Measurements from ENCODE around the gene HIVEP1.
"Not testable (repeated sequence)": the region's sequence is repeated elsewhere in the genome, so short reads cannot be mapped to it uniquely, and the experiment has no call there.

The HIVEP1 gene

GRCh38 chr6:12169377-12169776 is 157.3 kb downstream of the HIVEP1 start:
- H3K27ac ChIP-seq (ENCODE audit: low read depth, low read length) = no peak overlapping the region
- H3K36me3 ChIP-seq (ENCODE audit: insufficient read depth, low read length) = no peaks in the 10 kb centered on the region
- H3K27me3 ChIP-seq (ENCODE audit: insufficient read depth, low read length) = no peaks in the 10 kb centered on the region
- H2AFZ ChIP-seq (ENCODE audit: low read length, unreplicated experiment) = no peak overlapping the region
- H3K79me2 ChIP-seq (ENCODE audit: control insufficient read depth, insufficient read depth, low read length, unreplicated experiment) = no peaks in the 10 kb centered on the region
- no peak overlapping the region for H3K4me3 ChIP-seq (ENCODE audit: low read depth, low read length)
- H3K4me1 ChIP-seq (ENCODE audit: control insufficient read depth, insufficient read depth, low read length, unreplicated experiment) = peaks cover 3% of the 10 kb centered on the region

- Histone ChIP-seq H3K4me3 (ENCODE audit: low read depth, low read length) (no peak overlapping the region), H3K36me3 (ENCODE audit: insufficient read depth, low read length) (no peaks in the 10 kb centered on the region), H3K27me3 (ENCODE audit: insufficient read depth, low read length) (no peaks in the 10 kb centered on the region), H2AFZ (ENCODE audit: low read length, unreplicated experiment) (no peak overlapping the region), H3K27ac (ENCODE audit: low read depth, low read length) (no peak overlapping the region), H3K4me1 (ENCODE audit: control insufficient read depth, insufficient read depth, low read length, unreplicated experiment) (peaks cover 5% of the 10 kb centered on the region), H3K79me2 (ENCODE audit: control insufficient read depth, insufficient read depth, low read length, unreplicated experiment) (no peaks in the 10 kb centered on the region)
Observed at GRCh38 chr6:12170351-12171092, 158.4 kb downstream of the HIVEP1 start.

DNA sequence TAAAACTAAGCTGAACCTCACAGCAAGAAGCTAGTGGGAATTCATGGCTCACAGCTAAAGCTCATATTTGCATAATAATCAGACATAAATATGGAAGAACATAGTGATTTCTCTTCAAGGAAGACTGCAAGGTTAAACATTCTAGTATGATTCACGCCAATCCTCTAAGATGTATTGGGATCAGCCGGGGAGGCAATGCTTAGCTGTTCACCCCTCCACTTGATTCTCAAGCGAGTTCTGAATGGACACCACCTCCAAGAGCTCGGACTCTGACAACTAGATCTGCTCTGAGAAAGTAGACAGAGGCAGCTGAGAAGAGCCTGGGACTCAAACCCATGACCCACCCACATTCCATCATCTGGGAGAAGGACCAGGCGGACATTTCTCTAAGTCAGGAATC is 159.6 kb downstream of the HIVEP1 start:
- Histone ChIP-seq H3K27me3 (ENCODE audit: insufficient read depth, low read length) (no peaks in the 10 kb centered on the region), H3K36me3 (ENCODE audit: insufficient read depth, low read length) (no peaks in the 10 kb centered on the region), H3K27ac (ENCODE audit: low read depth, low read length) (no peak overlapping the region), H3K79me2 (ENCODE audit: control insufficient read depth, insufficient read depth, low read length, unreplicated experiment) (no peaks in the 10 kb centered on the region), H2AFZ (ENCODE audit: low read length, unreplicated experiment) (no peak overlapping the region), H3K4me1 (ENCODE audit: control insufficient read depth, insufficient read depth, low read length, unreplicated experiment) (peaks cover 5% of the 10 kb centered on the region), H3K4me3 (ENCODE audit: low read depth, low read length) (no peak overlapping the region)

DNA sequence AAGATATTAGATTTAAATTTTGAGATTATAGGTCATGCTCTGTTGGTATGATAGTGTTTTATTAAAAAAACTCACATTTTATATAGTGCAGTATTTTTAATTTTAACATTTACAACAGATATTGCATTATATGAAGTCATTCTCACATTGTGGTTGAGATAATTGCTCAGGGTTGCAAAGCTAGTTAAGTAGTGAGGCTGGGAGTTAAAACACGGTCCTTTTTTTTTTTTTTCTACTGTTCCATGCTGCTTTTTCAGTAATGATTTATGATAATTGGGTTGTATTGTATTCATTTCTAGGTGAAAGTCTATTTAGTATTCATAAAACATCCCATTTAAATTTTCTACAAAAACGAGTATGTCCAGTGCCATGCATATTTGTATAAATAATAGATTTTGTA is 160.5 kb downstream of the HIVEP1 start:
- H2AFZ ChIP-seq (ENCODE audit: low read length, unreplicated experiment) = no peak overlapping the region
- no peaks in the 10 kb centered on the region for H3K36me3 ChIP-seq (ENCODE audit: insufficient read depth, low read length)
- H3K4me1 ChIP-seq (ENCODE audit: control insufficient read depth, insufficient read depth, low read length, unreplicated experiment) = peaks cover 5% of the 10 kb centered on the region
- no peak overlapping the region for H3K4me3 ChIP-seq (ENCODE audit: low read depth, low read length)
- no peaks in the 10 kb centered on the region for H3K79me2 ChIP-seq (ENCODE audit: control insufficient read depth, insufficient read depth, low read length, unreplicated experiment)
- H3K27me3 ChIP-seq (ENCODE audit: insufficient read depth, low read length) = no peaks in the 10 kb centered on the region
- no peak overlapping the region for H3K27ac ChIP-seq (ENCODE audit: low read depth, low read length)

DNA sequence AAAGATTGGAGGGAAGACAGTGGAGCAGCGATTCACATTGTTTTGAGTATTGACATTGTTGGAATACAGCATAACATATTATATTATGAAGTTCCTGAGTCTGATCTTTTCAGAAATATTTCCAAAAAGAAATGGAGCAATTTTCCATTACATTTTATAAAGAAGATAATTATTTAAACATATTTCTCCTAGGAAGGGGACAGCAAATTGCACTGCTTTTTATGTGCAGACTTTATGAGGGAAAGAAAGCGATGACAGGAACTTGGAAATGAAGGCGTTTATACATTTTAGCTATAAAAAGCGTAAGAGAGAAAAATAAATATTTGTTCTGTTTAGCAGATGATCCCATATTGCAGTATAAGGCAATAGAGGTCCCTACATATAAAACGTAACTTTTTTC is 161.1 kb downstream of the HIVEP1 start:
- Histone ChIP-seq H3K27ac (ENCODE audit: low read depth, low read length) (no peak overlapping the region), H3K4me1 (ENCODE audit: control insufficient read depth, insufficient read depth, low read length, unreplicated experiment) (peaks cover 5% of the 10 kb centered on the region), H2AFZ (ENCODE audit: low read length, unreplicated experiment) (no peak overlapping the region), H3K79me2 (ENCODE audit: control insufficient read depth, insufficient read depth, low read length, unreplicated experiment) (no peaks in the 10 kb centered on the region), H3K27me3 (ENCODE audit: insufficient read depth, low read length) (no peaks in the 10 kb centered on the region), H3K4me3 (ENCODE audit: low read depth, low read length) (no peak overlapping the region), H3K36me3 (ENCODE audit: insufficient read depth, low read length) (no peaks in the 10 kb centered on the region)

GRCh38 chr6:12173661-12174060 is 161.5 kb downstream of the HIVEP1 start:
- H3K4me1 ChIP-seq (ENCODE audit: control insufficient read depth, insufficient read depth, low read length, unreplicated experiment) = peaks cover 5% of the 10 kb centered on the region
- H3K79me2 ChIP-seq (ENCODE audit: control insufficient read depth, insufficient read depth, low read length, unreplicated experiment) = no peaks in the 10 kb centered on the region
- H3K27me3 ChIP-seq (ENCODE audit: insufficient read depth, low read length) = no peaks in the 10 kb centered on the region
- no peak overlapping the region for H3K27ac ChIP-seq (ENCODE audit: low read depth, low read length)
- no peak overlapping the region for H3K4me3 ChIP-seq (ENCODE audit: low read depth, low read length)
- no peak overlapping the region for H2AFZ ChIP-seq (ENCODE audit: low read length, unreplicated experiment)
- H3K36me3 ChIP-seq (ENCODE audit: insufficient read depth, low read length) = no peaks in the 10 kb centered on the region

DNA sequence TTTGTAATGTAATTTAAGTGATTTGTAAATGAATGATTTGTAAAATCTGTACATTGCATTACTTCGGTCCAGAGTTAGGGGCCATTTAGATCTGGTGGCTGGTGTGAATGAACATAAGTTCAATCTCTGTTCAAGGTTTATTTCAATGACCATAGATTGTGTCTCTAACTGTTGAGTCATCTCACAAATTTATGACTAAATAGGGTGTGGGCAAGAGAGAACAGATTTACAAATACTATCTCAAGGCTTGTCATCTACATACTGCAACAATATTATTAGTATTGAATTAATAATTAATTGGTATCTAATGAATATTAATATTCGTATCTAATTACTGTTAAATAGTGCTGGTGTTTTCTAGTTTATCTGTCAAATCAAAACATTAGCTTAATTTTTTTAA is 162.8 kb downstream of the HIVEP1 start:
- no peak overlapping the region for H3K4me3 ChIP-seq (ENCODE audit: low read depth, low read length)
- peaks cover 5% of the 10 kb centered on the region for H3K4me1 ChIP-seq (ENCODE audit: control insufficient read depth, insufficient read depth, low read length, unreplicated experiment)
- H3K79me2 ChIP-seq (ENCODE audit: control insufficient read depth, insufficient read depth, low read length, unreplicated experiment) = no peaks in the 10 kb centered on the region
- no peaks in the 10 kb centered on the region for H3K27me3 ChIP-seq (ENCODE audit: insufficient read depth, low read length)
- H2AFZ ChIP-seq (ENCODE audit: low read length, unreplicated experiment) = no peak overlapping the region
- H3K36me3 ChIP-seq (ENCODE audit: insufficient read depth, low read length) = no peaks in the 10 kb centered on the region
- no peak overlapping the region for H3K27ac ChIP-seq (ENCODE audit: low read depth, low read length)

GRCh38 chr6:12175626-12176025 is 163.5 kb downstream of the HIVEP1 start:
- no peak overlapping the region for H3K4me3 ChIP-seq (ENCODE audit: low read depth, low read length)
- no peaks in the 10 kb centered on the region for H3K36me3 ChIP-seq (ENCODE audit: insufficient read depth, low read length)
- no peak overlapping the region for H3K27ac ChIP-seq (ENCODE audit: low read depth, low read length)
- H3K27me3 ChIP-seq (ENCODE audit: insufficient read depth, low read length) = no peaks in the 10 kb centered on the region
- H3K79me2 ChIP-seq (ENCODE audit: control insufficient read depth, insufficient read depth, low read length, unreplicated experiment) = no peaks in the 10 kb centered on the region
- H2AFZ ChIP-seq (ENCODE audit: low read length, unreplicated experiment) = no peak overlapping the region
- peaks cover 5% of the 10 kb centered on the region for H3K4me1 ChIP-seq (ENCODE audit: control insufficient read depth, insufficient read depth, low read length, unreplicated experiment)

DNA sequence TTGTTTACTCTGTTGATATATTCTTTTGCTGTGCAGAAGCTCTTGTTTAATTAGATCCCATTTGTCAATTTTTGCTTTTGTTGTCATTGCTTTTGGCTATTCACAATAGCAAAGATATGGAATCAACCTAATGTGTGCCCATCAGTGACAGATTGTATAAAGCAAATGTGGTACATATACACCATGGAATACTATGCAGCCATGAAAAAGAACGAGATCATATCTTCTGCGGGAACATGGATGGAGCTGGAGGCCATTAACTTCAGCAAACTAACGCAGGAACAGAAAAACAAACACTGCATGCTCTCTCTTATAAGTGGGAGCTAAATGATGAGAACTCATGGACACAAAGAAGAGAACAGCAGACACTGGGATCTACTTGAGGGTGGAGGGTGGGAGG is 164.7 kb downstream of the HIVEP1 start:
- H3K36me3 ChIP-seq (ENCODE audit: insufficient read depth, low read length); H3K27me3 ChIP-seq (ENCODE audit: insufficient read depth, low read length); H2AFZ ChIP-seq (ENCODE audit: low read length, unreplicated experiment); H3K4me3 ChIP-seq (ENCODE audit: low read depth, low read length); H3K79me2 ChIP-seq (ENCODE audit: control insufficient read depth, insufficient read depth, low read length, unreplicated experiment); H3K27ac ChIP-seq (ENCODE audit: low read depth, low read length); H3K4me1 ChIP-seq (ENCODE audit: control insufficient read depth, insufficient read depth, low read length, unreplicated experiment): not testable (repeated sequence)

- no peak overlapping the region for H2AFZ ChIP-seq (ENCODE audit: low read length, unreplicated experiment)
- no peaks in the 10 kb centered on the region for H3K36me3 ChIP-seq (ENCODE audit: insufficient read depth, low read length)
- H3K4me1 ChIP-seq (ENCODE audit: control insufficient read depth, insufficient read depth, low read length, unreplicated experiment) = peaks cover 5% of the 10 kb centered on the region
- no peak overlapping the region for H3K4me3 ChIP-seq (ENCODE audit: low read depth, low read length)
- no peaks in the 10 kb centered on the region for H3K79me2 ChIP-seq (ENCODE audit: control insufficient read depth, insufficient read depth, low read length, unreplicated experiment)
- no peaks in the 10 kb centered on the region for H3K27me3 ChIP-seq (ENCODE audit: insufficient read depth, low read length)
- H3K27ac ChIP-seq (ENCODE audit: low read depth, low read length) = no peak overlapping the region
Observed at GRCh38 chr6:12178521-12178920, 166.4 kb downstream of the HIVEP1 start.

DNA sequence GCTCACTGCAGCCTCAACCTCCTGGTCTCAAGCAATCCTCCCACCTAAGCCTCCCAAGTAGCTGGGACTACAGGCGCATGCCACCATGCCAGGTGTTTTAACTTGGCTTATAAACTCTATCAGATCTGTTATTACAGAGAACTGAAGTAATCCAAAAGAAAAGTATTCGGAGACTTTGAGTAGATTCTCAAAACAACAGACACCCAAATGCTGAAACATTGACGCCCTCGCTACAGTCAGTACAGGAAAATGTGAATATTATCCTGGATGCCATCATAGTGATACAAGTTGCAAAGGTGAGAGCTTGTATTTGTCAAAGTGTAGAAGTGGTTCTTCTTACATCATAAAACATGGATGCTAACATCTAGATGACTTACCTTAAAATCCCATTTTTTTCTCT is 169.4 kb downstream of the HIVEP1 start:
- Histone ChIP-seq H3K79me2 (ENCODE audit: control insufficient read depth, insufficient read depth, low read length, unreplicated experiment) (no peaks in the 10 kb centered on the region), H3K4me3 (ENCODE audit: low read depth, low read length) (no peak overlapping the region), H3K27ac (ENCODE audit: low read depth, low read length) (no peak overlapping the region), H3K4me1 (ENCODE audit: control insufficient read depth, insufficient read depth, low read length, unreplicated experiment) (no peaks in the 10 kb centered on the region), H3K27me3 (ENCODE audit: insufficient read depth, low read length) (no peaks in the 10 kb centered on the region), H3K36me3 (ENCODE audit: insufficient read depth, low read length) (no peaks in the 10 kb centered on the region), H2AFZ (ENCODE audit: low read length, unreplicated experiment) (no peak overlapping the region)

Data from ACC112 (cell line).